C4-2B (cell line): ENCODE results near the gene RASSF5.

ENCODE experiments used
- CTCF ChIP-seq: fragments of 450-650 bp; conservative IDR thresholded peaks from 2 replicates; pipeline ENCODE4 v1.5.1; 2017; ENCODE audit warnings: mild to moderate bottlenecking
- ZFX ChIP-seq: fragments of 450-650 bp; IDR thresholded peaks from 2 replicates; pipeline ENCODE4 v1.6.1; 2017

GRCh38 chr1:206595581-206596318 lies 88.4 kb downstream of the RASSF5 start:
- no peak for TF ChIP-seq CTCF
- no peak for TF ChIP-seq ZFX
